Neural cell (in vitro differentiated cells): Measurements from ENCODE around the gene TESK1. TPM values are rescaled to one million over a fixed set of nuclear protein-coding genes. Genes with fewer than 3 reads are reported as not detected.

Experiments
- H2AFZ ChIP-seq: fragments of 200-600, 300-800 bp; sonication (generic), shearing (Covaris generic); 2 replicates; pipeline ENCODE4 v1.6.0; 2014; ENCODE audit warnings: low read depth, mild to moderate bottlenecking, antibody characterized with exemption, low read length, moderate library complexity
- H3F3A ChIP-seq: fragments of 200-600 bp; shearing (Covaris generic); 2 replicates; pipeline ENCODE4 v1.6.1; 2016; ENCODE audit warnings: mild to moderate bottlenecking, moderate library complexity, mixed read lengths, antibody characterized with exemption, low read length; ENCODE audit not compliant: insufficient read depth, poor library complexity, severe bottlenecking
- H3K27ac ChIP-seq: fragments of 200-600, 300-800 bp; sonication (generic), shearing (Covaris generic); 2 replicates; pipeline ENCODE4 v1.5.1; 2014; ENCODE audit warnings: mild to moderate bottlenecking, low read length, moderate library complexity
- H3K27me3 ChIP-seq: fragments of 300-800, 200-600 bp; sonication (generic), shearing (Covaris generic); 2 replicates; pipeline ENCODE4 v1.6.0; 2014; ENCODE audit warnings: mild to moderate bottlenecking, low read depth, low read length, moderate library complexity; ENCODE audit not compliant: insufficient read depth
- H3K36me3 ChIP-seq: fragments of 300-800, 200-600 bp; sonication (generic), shearing (Covaris generic); 2 replicates; pipeline ENCODE4 v1.5.1; 2014; ENCODE audit warnings: mild to moderate bottlenecking, antibody characterized with exemption, low read length, moderate library complexity; ENCODE audit not compliant: insufficient read depth
- H3K4me2 ChIP-seq: fragments of 300-800, 200-600 bp; sonication (generic), shearing (Covaris generic); 2 replicates; pipeline ENCODE4 v1.6.0; 2014; ENCODE audit warnings: mild to moderate bottlenecking, low read length
- H3K4me3 ChIP-seq: fragments of 300-800, 200-600 bp; sonication (generic), shearing (Covaris generic); 2 replicates; pipeline ENCODE4 v1.5.1; 2014; ENCODE audit warnings: mild to moderate bottlenecking, low read length, moderate library complexity
- H3K79me2 ChIP-seq: fragments of 200-600 bp; shearing (Covaris generic); replicated peaks from 2 replicates; pipeline ENCODE4 v1.6.0; 2014; ENCODE audit warnings: mild to moderate bottlenecking, low read length, moderate library complexity; ENCODE audit not compliant: insufficient read depth
- H3K9ac ChIP-seq: fragments of 300-800, 200-600 bp; sonication (generic), shearing (Covaris generic); 2 replicates; pipeline ENCODE4 v1.6.1; 2016; ENCODE audit warnings: mild to moderate bottlenecking, low read length, mixed read lengths
- H3K9me2 ChIP-seq: fragments of 200-600 bp; shearing (Covaris generic); 2 replicates; pipeline ENCODE4 v1.6.1; 2016; ENCODE audit warnings: mild to moderate bottlenecking, low read length, mixed read lengths; ENCODE audit not compliant: insufficient read depth
- H3K9me3 ChIP-seq: fragments of 200-600, 300-800 bp; sonication (generic), shearing (Covaris generic); 2 replicates; pipeline ENCODE4 v1.6.1; 2016; ENCODE audit warnings: mild to moderate bottlenecking, mixed run types, low read length, moderate library complexity, mixed read lengths
- H4K20me1 ChIP-seq: fragments of 200-600 bp; shearing (Covaris generic); 2 replicates; pipeline ENCODE4 v1.6.1; 2016; ENCODE audit warnings: mild to moderate bottlenecking, mixed run types; ENCODE audit not compliant: insufficient read depth
- CTCF ChIP-seq: fragments of 450-650 bp; IDR thresholded peaks from 2 replicates; pipeline ENCODE4 v1.5.1; 2014; ENCODE audit warnings: antibody characterized with exemption, mild to moderate bottlenecking, moderate library complexity; ENCODE audit not compliant: poor library complexity, severe bottlenecking
- EP300 ChIP-seq: fragments of 450-650 bp; conservative IDR thresholded peaks from 2 replicates; pipeline ENCODE4 v1.6.1; 2014; ENCODE audit warnings: antibody characterized with exemption, mild to moderate bottlenecking, moderate library complexity; ENCODE audit not compliant: poor library complexity, severe bottlenecking
- EZH2 ChIP-seq: fragments of 200-600, 300-800 bp; shearing (Covaris generic), sonication (generic); IDR thresholded peaks from 2 replicates; pipeline ENCODE4 v1.6.1; 2014; ENCODE audit warnings: antibody characterized with exemption, low read length, borderline replicate concordance, mild to moderate bottlenecking; ENCODE audit not compliant: insufficient read depth, poor library complexity, severe bottlenecking
- MXI1 ChIP-seq: fragments of 450-650 bp; conservative IDR thresholded peaks from 2 replicates; pipeline ENCODE4 v1.6.1; 2014; ENCODE audit warnings: antibody characterized with exemption, mild to moderate bottlenecking; ENCODE audit not compliant: poor library complexity, severe bottlenecking
- POLR2AphosphoS5 ChIP-seq: IDR thresholded peaks from 2 replicates; pipeline ENCODE4 v1.6.1; 2012
- RAD21 ChIP-seq: fragments of 450-650 bp; conservative IDR thresholded peaks from 2 replicates; pipeline ENCODE4 v1.6.1; 2014; ENCODE audit warnings: antibody characterized with exemption, mild to moderate bottlenecking, moderate library complexity
- REST ChIP-seq: IDR thresholded peaks from 2 replicates; pipeline ENCODE4 v1.6.1; 2012; ENCODE audit warnings: borderline replicate concordance
- SMC3 ChIP-seq: fragments of 450-650 bp; conservative IDR thresholded peaks from 2 replicates; pipeline ENCODE4 v1.6.1; 2014; ENCODE audit warnings: antibody characterized with exemption, mild to moderate bottlenecking, moderate library complexity; ENCODE audit not compliant: poor library complexity
- TAF1 ChIP-seq: IDR thresholded peaks from 2 replicates; pipeline ENCODE4 v1.6.1; 2012; ENCODE audit warnings: low read depth
- polyA plus RNA-seq: library from polyadenylated mRNA; depleted of rRNA; stranded (reverse); fragments of >200 nt; gene quantifications from 2 replicates; pipeline ENCODE4 v1.2.3, GENCODE V29; 2014
- small RNA-seq, 3 experiments: library from RNA; depleted of rRNA; stranded (forward); fragments of <200 nt; gene quantifications; one replicate each; pipeline ENCODE3, GENCODE V24; 2012

The TESK1 gene
- polyA plus RNA-seq, 1 donor from 2014 or later, result 37.9 TPM

- H3K9me2 ChIP-seq, result no peaks in the 10 kb centered on the region
- peak overlapping the region; percentile 97 for H3K27ac ChIP-seq
- H3F3A ChIP-seq, result no peaks in the 10 kb centered on the region
- H3K9me3 ChIP-seq, result no peaks in the 10 kb centered on the region
- no peak overlapping the region for H2AFZ ChIP-seq
- H3K79me2 ChIP-seq, result peaks cover 6% of the 10 kb centered on the region
- peaks cover 8% of the 10 kb centered on the region for H3K36me3 ChIP-seq
- TF ChIP-seq MXI1, result no peak
- TF ChIP-seq EP300, result no peak
- no peak for TF ChIP-seq REST
- no peak for TF ChIP-seq SMC3
- TF ChIP-seq POLR2AphosphoS5, result no peak
- TF ChIP-seq CTCF, result no peak
- no peak for TF ChIP-seq TAF1
- TF ChIP-seq EZH2, result no peak
- no peak for TF ChIP-seq RAD21
- H4K20me1 ChIP-seq, result no peaks in the 10 kb centered on the region
- H3K4me3 ChIP-seq, result peak overlapping the region; percentile 80
- H3K4me2 ChIP-seq, result peak overlapping the region; percentile 71
- H3K9ac ChIP-seq, result peak overlapping the region; percentile 97
- H3K27me3 ChIP-seq, result no peaks in the 10 kb centered on the region
Observed at GRCh38 chr9:35659340-35659739, 54.3 kb downstream of the TESK1 start.

Small RNA genes lying within 50 kb of the gene (small RNA-seq; reads per million reads assigned to genes)
- 0 to 2.0 (median 1.5) reads per million in 3 experiments for gene MIR4667
- gene RMRP, result 0 reads per million in 3 experiments
- 0 to 0.03 (median 0) reads per million in 3 experiments for gene RPS29P17

Other genes starting within 250 kb of the TESK1 start
- gene RUSC2, start 115.2 kb upstream of the TESK1 start, polyA plus RNA-seq, result 46.4 and 59.3 TPM in 2 replicates
- gene CD72, start 13.2 kb downstream of the TESK1 start, polyA plus RNA-seq, result not detected in 2 replicates
- gene SIT1, start 45.7 kb downstream of the TESK1 start, polyA plus RNA-seq, result not detected in 2 replicates
- 9,508 TPM in 1 of 2 replicates, not detected in the other for gene RMRP, start 52.8 kb downstream of the TESK1 start, polyA plus RNA-seq
- gene CCDC107, start 53.0 kb downstream of the TESK1 start, polyA plus RNA-seq, result 41.4 and 44.4 TPM in 2 replicates
- gene ARHGEF39, start 59.9 kb downstream of the TESK1 start, polyA plus RNA-seq, result 0.51 TPM in 1 of 2 replicates, not detected in the other
- gene CA9, start 68.7 kb downstream of the TESK1 start, polyA plus RNA-seq, result not detected in 2 replicates
- not detected in 2 replicates for gene TPM2, start 84.7 kb downstream of the TESK1 start, polyA plus RNA-seq
- 7.1 and 9.0 TPM in 2 replicates for gene TLN1, start 126.9 kb downstream of the TESK1 start, polyA plus RNA-seq
- 88.4 and 92.9 TPM in 2 replicates for gene CREB3, start 127.4 kb downstream of the TESK1 start, polyA plus RNA-seq
- gene GBA2, start 144.0 kb downstream of the TESK1 start, polyA plus RNA-seq, result 102 and 113 TPM in 2 replicates
- gene RGP1, start 144.0 kb downstream of the TESK1 start, polyA plus RNA-seq, result 8.1 and 9.9 TPM in 2 replicates
- gene MSMP, start 149.0 kb downstream of the TESK1 start, polyA plus RNA-seq, result not detected in 2 replicates
- 3.1 and 9.6 TPM in 2 replicates for gene NPR2, start 186.3 kb downstream of the TESK1 start, polyA plus RNA-seq
- 2.9 and 4.2 TPM in 2 replicates for gene SPAG8, start 207.0 kb downstream of the TESK1 start, polyA plus RNA-seq
- gene HINT2, start 209.8 kb downstream of the TESK1 start, polyA plus RNA-seq, result 31.0 and 31.6 TPM in 2 replicates
- 0.09 TPM in 1 of 2 replicates, not detected in the other for gene FAM221B, start 223.5 kb downstream of the TESK1 start, polyA plus RNA-seq
- gene TMEM8B, start 224.0 kb downstream of the TESK1 start, polyA plus RNA-seq, result 12.7 and 12.9 TPM in 2 replicates